ENCODE data around the gene DNAI2.

DNA sequence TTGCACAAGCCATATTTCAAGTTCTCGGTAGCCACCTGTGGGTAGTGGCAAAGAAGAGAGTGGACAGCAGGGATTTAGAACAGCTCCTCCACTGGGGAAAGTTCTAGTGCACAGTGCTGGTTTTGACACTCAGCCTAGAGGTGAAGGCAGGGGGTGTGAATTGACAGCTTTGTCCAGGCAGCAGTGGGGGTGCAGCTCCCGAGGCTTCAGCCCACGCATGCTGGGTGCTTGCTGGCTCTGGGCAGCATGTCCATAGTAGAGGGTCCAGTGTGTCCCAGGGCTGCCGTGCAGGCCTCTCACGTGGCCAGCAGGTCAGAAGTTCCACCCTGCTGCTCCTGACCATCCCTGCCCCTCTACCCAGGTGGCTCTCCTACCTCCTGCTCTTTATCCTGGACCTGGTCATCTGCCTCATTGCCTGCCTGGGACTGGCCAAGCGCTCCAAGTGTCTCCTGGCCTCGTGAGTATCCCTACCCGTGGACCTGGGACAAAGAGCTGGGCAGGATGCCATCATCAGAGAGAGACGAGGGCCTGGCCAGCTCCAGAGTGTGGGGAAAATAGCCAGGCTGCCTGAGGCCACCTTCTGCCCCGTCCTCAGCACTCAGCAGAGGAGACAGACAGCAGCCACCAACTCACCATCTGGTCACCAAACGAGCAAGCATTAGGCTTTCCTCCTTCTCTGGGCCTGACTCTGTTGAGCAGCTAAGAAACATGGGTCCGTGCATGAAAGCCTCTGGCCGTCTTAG is 30.9 kb upstream of the DNAI2 start:
- no peak for TF ChIP-seq PATZ1 (CRISPR knock-in tag; IDR thresholded peaks at IDR 0.05; ENCODE audit: borderline replicate concordance)
- TF ChIP-seq, protein P1, sequence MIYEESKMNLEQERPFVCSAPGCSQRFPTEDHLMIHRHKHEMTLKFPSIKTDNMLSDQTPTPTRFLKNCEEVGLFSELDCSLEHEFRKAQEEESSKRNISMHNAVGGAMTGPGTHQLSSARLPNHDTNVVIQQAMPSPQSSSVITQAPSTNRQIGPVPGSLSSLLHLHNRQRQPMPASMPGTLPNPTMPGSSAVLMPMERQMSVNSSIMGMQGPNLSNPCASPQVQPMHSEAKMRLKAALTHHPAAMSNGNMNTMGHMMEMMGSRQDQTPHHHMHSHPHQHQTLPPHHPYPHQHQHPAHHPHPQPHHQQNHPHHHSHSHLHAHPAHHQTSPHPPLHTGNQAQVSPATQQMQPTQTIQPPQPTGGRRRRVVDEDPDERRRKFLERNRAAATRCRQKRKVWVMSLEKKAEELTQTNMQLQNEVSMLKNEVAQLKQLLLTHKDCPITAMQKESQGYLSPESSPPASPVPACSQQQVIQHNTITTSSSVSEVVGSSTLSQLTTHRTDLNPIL (CRISPR knock-in tag; IDR thresholded peaks at IDR 0.05; ENCODE audit: low read depth): no peak
- no peak for TF ChIP-seq TOX (CRISPR knock-in tag; IDR thresholded peaks at IDR 0.05; ENCODE audit: borderline replicate concordance)
- TF ChIP-seq, protein P2, sequence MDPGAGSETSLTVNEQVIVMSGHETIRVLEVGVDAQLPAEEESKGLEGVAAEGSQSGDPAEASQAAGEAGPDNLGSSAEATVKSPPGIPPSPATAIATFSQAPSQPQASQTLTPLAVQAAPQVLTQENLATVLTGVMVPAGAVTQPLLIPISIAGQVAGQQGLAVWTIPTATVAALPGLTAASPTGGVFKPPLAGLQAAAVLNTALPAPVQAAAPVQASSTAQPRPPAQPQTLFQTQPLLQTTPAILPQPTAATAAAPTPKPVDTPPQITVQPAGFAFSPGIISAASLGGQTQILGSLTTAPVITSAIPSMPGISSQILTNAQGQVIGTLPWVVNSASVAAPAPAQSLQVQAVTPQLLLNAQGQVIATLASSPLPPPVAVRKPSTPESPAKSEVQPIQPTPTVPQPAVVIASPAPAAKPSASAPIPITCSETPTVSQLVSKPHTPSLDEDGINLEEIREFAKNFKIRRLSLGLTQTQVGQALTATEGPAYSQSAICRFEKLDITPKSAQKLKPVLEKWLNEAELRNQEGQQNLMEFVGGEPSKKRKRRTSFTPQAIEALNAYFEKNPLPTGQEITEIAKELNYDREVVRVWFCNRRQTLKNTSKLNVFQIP (CRISPR knock-in tag; IDR thresholded peaks at IDR 0.05; ENCODE audit: borderline replicate concordance, low read depth): no peak
- no peak for TF ChIP-seq ZFP30 (CRISPR knock-in tag; IDR thresholded peaks at IDR 0.05)
- no peak for TF ChIP-seq RARB (CRISPR knock-in tag; IDR thresholded peaks at IDR 0.05)
- TF ChIP-seq OSR1 (CRISPR knock-in tag; IDR thresholded peaks at IDR 0.05): no peak

Measured in SK-N-SH treated with all-trans-retinoic acid at 6 μM for 48 hours (cell line).